GM12872 (cell line): ENCODE measurements around the gene EXOC4.

ENCODE experiments used
- CTCF ChIP-seq: IDR thresholded peaks from 3 replicates; pipeline ENCODE4 v1.5.1; 2011; ENCODE audit warnings: low read depth, mild to moderate bottlenecking, low read length, moderate library complexity; ENCODE audit not compliant: insufficient read depth

EXOC4 gene

GRCh38 chr7:133727476-133728214, 474.8 kb downstream of the EXOC4 start:
- no peak for TF ChIP-seq CTCF

DNA sequence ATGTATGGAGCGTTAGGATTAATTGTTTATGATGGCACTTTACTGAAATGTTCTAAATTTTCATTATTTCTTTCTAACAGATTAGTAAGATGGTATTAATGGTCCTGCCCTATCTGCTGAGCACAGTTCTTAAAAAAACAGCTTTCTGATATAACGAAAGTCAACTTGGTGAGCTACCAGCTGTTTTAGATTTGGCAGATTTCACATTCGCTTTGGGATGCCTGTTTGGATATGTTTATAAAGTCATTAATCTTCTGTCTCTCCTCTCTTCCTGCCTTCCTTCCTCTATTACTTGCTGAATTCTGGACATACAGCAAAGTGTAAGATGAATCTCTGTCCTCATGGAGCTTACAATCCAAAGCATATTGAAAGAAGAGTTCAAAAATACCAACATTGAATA, 477.5 kb downstream of the EXOC4 start:
- no peak for TF ChIP-seq CTCF

GRCh38 chr7:133733401-133733800, 480.5 kb downstream of the EXOC4 start:
- TF ChIP-seq CTCF = no peak

- no peak for TF ChIP-seq CTCF
Measured at GRCh38 chr7:133735222-133735621, 482.3 kb downstream of the EXOC4 start.

GRCh38 chr7:133739817-133740216, 486.9 kb downstream of the EXOC4 start:
- no peak for TF ChIP-seq CTCF

GRCh38 chr7:133741078-133741477, 488.2 kb downstream of the EXOC4 start:
- TF ChIP-seq CTCF = no peak

DNA sequence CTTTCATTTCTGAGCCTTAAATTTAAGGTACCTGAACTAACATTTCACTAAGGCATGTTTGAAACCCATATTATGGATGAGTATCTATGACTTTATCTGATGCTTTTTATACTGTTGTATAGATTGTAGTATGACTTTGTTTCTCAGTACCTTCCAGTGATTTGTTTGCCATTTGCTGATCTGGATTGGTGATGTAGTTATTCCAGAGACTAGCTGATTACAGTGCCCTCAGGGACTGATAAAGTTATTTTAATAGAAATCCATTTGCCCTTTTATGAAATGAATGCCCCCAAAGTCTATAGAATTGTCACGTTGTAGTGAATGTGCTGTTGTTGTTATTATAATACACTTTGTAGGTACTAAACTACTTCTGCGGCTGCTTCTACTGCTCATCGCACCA, 488.8 kb downstream of the EXOC4 start:
- no peak for TF ChIP-seq CTCF
